LoVo (cell line): Measurements from ENCODE around the gene DAB1.
"Not testable (repeated sequence)": the region's sequence is repeated elsewhere in the genome, so short reads cannot be mapped to it uniquely, and the experiment has no call there.

Source experiments
- DNase-seq: peaks from one replicate; pipeline ENCODE4 v3.0.0-alpha.2; 2016; ENCODE audit warnings: low spot score

The DAB1 gene

GRCh38 chr1:57360846-57361407, 62.9 kb downstream of the DAB1 start:
- DNase-seq, result no peak

GRCh38 chr1:57357462-57357861, 66.4 kb downstream of the DAB1 start:
- DNase-seq, result no peak

- DNase-seq, result no peak
Measured at GRCh38 chr1:57353654-57354053, 70.2 kb downstream of the DAB1 start.

- DNase-seq, result no peak
Measured at GRCh38 chr1:57350610-57351009, 73.2 kb downstream of the DAB1 start.

DNA sequence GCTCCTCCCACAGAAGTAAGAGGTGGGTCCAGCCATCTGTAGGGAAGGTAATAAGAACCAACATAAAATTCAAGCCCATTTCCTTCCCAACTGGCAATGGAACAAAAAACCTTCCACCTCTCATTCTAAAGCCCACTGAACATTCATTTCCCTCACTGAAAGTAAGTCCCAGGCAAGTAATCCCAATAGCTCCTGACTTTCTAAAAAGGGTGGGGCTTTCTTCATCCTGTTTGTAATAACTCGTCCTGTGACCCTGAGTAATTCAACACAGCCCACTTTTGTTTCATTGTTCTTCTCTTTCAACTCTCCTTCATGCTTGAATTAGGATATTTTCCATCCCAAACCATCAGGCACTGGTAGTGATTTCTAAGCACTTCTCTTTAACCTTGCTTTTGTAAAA, 74.9 kb downstream of the DAB1 start:
- no peak for DNase-seq

DNA sequence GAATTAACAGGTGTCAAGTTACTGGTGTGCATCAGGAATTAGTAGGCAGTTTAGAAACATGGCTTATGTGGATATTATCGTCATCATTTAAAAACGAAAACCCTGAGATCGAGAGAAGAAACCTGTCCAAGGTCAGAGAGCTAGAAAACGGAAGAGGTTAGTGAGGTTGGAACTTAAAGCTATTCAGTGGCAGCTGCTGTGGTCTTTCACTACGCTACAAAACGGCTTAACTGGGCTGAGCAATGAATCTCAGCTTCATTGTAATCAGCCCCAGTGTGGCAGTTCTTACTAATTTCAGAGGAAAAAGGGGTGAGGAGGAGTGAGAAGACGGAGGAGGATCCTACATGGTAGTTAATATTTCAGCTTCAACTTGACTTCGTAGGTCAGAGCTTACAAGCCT, 77.9 kb downstream of the DAB1 start:
- DNase-seq, result no peak

GRCh38 chr1:57344265-57344664, 79.6 kb downstream of the DAB1 start:
- DNase-seq, result no peak

- DNase-seq, result not testable (repeated sequence)
Measured at GRCh38 chr1:57343298-57343915, 80.5 kb downstream of the DAB1 start.

GRCh38 chr1:57341721-57342120, 82.1 kb downstream of the DAB1 start:
- no peak for DNase-seq

DNA sequence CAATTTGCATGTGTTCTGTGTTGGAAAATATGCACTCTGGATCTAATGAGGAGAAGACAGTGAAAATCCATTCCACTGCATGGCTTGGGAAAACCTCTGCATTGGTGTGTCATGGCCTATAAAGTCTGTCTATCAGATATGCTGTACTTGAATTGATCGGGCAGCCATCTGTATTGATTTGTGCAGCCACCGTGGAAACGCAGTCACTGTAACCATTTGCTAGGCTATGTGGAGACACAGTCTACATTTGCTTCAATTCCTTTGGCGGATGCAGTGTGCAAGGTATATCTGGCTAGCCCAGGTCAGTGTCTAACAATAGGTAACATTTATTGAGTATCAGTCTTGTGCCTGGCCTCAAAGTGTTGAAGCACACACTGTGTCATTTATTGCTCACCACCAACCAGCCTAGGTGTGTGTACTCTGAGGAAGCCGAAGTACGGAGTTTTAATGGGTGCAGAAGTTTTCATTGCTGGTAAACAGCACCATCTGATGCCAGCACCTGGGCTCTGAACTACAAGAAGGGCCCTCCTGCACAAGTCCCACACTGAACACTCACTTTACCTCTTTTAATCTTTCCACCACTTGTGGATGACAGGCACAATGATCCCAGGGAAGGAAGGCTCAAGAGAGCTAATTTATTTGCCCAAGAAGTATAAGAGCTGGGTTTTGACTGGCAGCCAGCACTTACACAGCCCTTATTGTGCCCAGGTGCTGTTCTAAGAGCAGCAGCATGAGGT, 83.4 kb downstream of the DAB1 start:
- DNase-seq, result no peak

DNA sequence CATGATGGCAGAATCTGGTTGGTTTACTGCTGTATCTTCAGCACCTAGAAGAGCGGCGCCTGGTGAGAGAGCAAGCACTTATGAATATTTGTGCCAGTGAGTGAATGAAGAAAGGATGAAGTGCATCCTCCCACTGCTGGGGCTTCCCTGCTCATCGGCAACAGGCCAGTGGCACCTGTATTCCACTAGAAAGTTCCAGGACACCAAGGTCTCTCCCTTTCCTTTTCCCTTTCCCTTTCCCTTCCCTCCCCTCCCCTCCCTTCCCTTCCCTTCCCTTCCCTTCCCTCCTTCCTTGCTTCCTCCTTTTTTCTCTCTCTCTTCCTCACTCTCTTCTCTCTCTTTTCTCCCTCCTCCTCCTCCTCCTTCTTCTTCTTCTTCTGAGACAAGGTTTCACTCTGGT, 86.2 kb downstream of the DAB1 start:
- DNase-seq, result no peak

- no peak for DNase-seq
Measured at GRCh38 chr1:57336793-57337192, 87.1 kb downstream of the DAB1 start.

- DNase-seq, result no peak
Measured at GRCh38 chr1:57331620-57332019, 92.2 kb downstream of the DAB1 start.

DNA sequence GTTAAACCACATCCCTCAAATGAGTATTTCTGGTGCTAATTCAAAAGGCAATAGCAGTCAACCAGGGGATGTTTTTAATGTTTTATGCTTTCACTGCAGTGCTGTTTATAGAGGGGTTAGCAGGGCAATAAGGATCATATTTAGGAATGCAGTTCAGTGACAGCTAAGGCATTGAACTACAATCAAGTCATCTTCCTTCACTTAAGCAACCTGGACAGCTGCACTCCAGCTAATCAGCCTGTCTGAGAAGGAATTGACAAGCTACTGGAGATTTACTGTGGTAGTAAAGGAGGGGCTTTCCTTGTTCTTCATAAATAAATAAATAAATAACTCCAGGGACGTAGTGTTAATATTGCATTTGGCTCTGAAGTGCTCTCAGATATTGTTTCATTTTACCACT, 93.9 kb downstream of the DAB1 start:
- DNase-seq, result no peak

DNA sequence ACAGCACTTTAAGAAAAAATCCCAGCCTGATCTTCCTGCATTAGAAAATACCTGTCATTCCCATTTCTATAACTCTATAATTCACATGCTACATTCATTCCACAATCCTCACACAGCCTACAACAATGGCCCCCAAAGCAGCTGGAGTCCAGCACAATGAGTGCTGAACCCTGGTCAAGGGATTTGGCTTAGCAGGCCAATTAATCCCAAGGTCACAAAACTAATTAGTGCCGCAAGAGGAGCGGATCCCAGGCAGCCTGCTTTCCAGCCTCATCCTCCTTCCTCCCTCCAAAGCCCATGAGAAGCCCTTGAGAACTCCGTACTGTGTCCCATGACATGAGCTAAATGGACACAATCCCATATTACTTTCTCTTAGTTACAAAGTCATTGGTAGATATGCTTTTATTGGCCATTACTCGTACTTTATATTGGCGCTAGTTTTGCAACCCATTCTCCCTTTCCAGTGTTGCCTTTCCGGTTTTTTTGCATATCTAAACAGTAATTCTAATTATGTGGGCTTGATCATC, 94.8 kb downstream of the DAB1 start:
- DNase-seq, result no peak

- no peak for DNase-seq
Measured at GRCh38 chr1:57327946-57328345, 95.9 kb downstream of the DAB1 start.

- no peak for DNase-seq
Measured at GRCh38 chr1:57327336-57327735, 96.5 kb downstream of the DAB1 start.

DNA sequence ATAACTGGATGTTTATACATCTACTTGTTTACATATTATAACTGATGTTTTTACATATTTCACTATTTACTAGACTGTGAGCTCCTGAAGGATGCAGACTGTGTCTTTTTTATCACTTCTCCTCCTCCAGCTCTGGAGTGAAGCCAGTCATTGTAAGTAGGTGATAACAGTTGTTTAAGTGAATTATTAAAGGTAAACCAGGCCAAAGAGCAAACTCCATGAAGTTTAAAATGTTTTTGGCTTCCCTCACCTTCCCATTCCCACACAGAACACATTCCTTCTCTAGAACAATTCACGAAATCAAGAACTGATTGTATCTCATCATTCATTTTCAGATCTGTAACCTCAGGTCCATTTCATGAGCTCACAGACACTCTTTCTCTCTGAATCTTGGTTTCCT, 98.3 kb downstream of the DAB1 start:
- DNase-seq, result no peak

DNA sequence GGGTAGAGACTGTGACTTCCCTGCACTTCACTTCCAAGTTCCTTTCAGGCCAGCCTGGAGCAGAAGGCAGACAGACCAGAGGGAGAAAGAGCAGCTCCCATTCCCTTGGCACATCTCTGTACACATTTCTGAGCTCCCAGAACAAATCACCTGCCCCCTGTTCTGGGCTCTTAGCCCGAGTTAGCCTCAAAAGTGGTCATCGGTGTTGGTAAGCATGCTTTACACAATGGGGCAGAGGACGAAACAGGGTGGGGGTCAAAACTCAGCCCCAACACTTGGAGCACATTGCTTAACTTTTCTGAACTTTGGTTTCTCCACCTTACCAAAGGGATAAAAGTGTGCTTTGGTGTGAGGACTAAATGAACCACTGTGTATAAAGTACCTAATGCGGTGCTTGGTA, 98.7 kb downstream of the DAB1 start:
- DNase-seq, result no peak

- no peak for DNase-seq
Measured at GRCh38 chr1:57324388-57324787, 99.5 kb downstream of the DAB1 start.

- no peak for DNase-seq
Measured at GRCh38 chr1:57321776-57322175, 102.1 kb downstream of the DAB1 start.

DNA sequence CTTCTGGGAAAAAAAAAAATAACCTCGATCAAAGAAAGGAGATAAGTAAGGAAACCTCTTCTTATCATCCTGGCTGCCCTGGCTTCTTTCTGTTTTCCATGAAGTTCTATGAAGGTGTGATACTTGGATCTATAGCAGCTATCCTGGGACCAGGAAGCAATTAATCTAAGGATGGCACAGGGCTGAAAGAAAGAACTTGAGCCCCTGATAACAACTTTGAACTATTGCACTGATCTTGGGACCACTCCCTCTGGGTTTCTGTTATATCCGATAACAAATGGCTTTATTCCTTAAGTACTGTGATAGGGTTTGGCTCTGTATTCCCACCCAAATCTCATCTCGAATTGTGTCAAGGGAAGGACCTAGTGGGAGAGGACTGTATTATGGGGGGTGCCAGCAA, 104.1 kb downstream of the DAB1 start:
- no peak for DNase-seq

- no peak for DNase-seq
Measured at GRCh38 chr1:57319165-57319564, 104.7 kb downstream of the DAB1 start.
